ENCODE results near the gene MPIG6B.

GRCh38 chr6:31765910-31766794, 43.0 kb downstream of the MPIG6B start:
- TF ChIP-seq CTCF (IDR thresholded peaks at IDR 0.05), result no peak
- TF ChIP-seq EZH2phosphoT487 (IDR thresholded peaks at IDR 0.05), result no peak

Measured in neural progenitor cell (in vitro differentiated cells).